Activated T-cell treated with anti-CD3 and anti-CD28 coated beads for 4 hours (primary cell): Measurements from ENCODE around the gene COQ8B.

Source experiments
- DNase-seq: peaks from one replicate; pipeline ENCODE4 v3.0.0-alpha.2; 2020

COQ8B gene

DNA sequence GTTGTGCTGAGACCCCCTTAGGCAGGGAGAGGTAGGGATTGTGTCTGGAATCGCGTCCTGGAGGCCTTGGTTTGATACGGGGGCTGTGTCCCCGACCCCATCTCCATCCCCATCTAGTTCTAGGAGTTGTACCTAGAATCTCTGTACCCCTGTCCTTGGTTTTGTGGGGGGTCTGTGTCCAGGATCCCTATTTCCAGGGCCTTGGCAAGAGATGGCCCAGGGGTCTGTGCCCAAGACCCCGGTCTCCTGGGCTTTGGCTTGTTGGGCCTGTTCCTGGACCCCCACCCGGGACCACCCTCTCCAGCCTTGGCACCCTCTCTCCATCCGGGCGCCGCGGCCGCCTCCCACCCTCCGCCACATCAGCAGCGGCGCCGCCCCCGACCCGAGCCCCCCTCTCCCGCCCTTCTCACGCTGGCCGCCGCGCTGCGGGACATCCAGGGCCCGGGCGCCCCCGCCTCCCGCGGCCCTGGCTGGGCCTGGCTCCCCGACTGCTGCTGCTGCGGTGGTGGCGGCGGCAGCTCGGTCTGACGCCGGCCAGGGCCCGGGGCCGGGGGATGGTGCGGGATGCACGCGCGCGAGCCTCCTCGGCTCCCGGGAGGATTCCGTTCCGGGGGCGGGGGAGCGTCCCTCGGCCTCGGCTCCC lies 26.5 kb downstream of the COQ8B start, which contains the start of gene NUMBL:
Gene NUMBL (minus strand): TSS at position 602 of the 643 bp plus-strand sequence. CDS start 168 bp downstream, at position 434.
- no peak for DNase-seq

DNA sequence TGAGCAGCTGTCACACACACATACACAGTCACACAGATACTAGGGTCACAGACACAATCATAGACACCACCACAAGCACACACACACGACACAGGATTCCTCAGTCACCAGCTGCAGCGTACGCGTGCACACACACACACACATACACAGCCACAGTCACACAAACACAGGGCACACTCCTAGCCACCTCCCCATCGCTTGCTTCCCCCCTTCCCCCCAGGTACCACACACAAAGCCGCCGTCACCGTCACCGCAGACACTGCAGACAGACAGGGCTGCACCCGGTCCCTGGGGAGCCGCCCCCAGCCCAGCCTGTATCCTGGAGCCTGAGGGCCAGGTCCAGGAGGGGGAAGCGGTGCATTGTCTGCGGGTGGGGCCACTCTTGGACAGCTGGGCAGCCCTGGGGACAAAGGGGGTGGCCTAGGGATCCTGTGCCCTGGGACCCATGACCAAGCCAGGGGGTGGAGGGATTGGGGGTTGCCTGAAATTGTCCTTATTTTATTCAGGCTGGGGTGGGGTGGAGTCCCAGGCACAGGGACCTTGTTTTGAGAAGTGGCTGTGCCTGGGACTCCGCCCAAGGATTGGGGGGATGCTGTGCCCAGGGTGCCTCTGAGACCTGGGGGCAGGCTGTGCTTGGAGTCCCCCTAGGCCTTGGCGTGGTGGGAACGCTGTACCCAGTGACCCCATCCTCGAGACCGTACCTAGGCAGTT lies 27.2 kb downstream of the COQ8B start:
- DNase-seq, result no peak

DNA sequence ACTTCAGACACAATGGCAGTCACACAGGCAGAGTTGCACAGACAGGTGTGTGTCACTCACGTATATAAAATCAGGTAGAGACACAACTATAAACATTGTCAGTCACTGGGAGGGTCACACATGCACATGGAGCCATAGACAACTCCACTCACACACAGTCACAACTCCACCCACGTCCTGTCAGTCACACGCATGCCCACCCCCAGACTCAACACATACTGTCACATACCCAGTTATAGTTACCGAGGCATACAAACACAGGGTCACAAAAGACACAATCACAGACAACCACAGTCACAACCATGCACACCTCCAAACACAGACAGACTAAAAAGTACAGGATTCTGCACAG lies 27.7 kb downstream of the COQ8B start:
- no peak for DNase-seq

DNA sequence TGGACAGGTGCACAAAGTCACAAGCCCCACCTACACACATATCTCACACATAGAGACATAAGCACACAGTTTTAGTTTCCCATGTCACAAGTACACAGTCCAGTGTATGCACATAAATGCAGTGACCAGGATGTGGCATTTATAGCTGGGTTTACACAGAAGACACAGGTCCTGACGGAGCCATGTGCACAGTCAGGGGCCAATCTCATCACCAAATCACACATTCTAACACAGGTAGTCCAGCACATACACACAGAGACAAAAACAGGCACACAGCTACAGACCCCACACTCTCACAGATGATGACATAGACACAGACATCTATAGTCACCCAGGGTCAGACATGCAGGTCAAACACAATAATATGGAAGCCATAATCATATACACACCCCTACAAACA lies 28.4 kb downstream of the COQ8B start:
- no peak for DNase-seq

DNA sequence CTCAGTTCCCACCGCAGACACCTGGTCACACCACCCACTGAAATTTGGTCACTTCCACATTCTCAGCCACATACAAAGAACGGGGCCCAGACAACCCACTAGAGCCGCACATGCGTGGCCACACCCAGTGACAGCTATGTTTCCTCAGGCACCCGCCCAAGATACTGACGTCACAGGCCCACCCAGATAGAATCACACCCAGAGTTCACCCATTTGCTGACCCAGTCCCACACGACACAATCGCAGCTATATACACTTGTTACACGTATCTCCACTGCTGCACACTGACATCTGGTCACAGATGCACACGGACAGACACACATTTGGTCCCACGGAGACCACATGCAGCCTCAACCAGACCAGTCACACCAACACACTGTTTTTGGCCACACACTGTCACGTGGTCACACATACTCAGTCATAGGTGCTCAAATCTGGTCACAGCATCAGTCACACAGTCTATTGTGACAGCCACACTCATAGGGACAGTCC lies 29.1 kb downstream of the COQ8B start:
- no peak for DNase-seq

DNA sequence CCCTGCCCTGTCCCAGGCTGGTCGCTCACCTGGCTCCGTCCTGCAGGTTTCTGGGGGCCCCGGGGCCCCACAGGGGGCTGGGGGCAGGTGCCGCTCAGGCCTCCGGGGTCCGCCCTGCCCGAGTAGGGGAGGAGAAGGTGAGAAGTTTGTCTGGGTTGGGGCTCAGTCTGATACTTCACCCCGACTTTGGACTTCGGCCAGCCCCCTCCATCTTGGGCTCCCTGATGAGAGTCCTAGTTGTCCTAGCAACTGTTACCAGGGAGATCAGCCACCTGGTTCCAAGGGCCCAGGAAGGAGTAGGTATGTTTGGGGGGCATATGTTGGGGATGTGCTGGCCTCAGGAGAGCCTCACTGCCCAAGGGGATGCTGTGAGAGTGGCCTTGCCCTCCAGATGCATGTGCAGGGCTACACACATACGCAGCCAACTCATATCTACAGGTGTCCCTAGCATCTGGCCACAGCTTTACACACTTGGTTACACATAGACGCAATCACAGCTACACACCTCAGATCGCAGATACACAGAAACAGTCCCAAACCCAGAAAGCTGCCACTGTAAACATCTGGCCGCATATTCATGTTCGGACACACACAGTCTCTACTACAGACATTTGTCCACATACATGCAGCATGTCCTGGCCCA lies 29.7 kb downstream of the COQ8B start:
- DNase-seq, result no peak

DNA sequence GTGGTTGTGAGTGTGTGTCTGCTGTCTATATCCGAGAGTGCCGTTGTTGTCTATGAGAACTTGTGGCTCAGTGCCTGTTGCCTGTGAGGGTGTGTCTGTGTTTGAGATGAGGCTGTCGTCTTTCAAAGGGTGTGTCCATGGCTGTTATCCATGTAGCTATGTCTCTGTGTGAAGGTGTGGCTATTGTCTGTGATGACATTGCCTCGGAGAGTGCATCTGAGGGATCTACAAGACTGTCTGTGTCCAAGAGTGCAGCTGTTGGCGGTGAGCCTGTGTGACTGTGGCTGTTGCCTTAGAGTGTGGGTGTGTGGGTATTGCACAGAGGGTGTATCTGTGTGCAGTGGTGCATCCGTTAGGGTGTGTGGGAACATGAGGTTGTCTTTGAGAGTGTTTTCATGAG lies 31.1 kb downstream of the COQ8B start:
- DNase-seq, result no peak

DNA sequence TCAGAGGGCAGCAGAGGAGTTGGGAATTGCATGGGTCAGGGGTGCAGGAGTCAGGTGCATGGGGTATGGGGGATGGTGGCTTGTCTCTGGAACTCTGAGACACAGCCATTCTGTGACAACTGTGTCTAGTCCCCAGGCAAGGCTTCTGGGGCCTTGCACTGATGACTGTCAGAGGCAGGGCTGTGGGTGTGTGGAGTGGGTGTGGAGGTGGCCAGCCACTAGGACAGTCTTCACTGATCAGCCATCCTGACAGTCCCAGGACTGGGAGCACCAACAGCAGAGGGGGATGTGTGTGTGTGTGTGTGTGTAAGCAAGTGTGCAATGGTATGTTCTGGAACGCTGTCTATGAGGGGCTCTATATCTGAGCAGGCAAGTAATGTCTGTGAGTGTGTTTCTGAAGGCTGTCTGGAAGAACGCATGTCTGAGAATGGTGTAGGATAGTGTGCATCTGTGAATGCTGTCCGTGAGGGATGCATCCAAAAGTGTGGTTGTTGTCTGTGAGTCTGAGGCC lies 31.6 kb downstream of the COQ8B start:
- DNase-seq, result no peak

DNA sequence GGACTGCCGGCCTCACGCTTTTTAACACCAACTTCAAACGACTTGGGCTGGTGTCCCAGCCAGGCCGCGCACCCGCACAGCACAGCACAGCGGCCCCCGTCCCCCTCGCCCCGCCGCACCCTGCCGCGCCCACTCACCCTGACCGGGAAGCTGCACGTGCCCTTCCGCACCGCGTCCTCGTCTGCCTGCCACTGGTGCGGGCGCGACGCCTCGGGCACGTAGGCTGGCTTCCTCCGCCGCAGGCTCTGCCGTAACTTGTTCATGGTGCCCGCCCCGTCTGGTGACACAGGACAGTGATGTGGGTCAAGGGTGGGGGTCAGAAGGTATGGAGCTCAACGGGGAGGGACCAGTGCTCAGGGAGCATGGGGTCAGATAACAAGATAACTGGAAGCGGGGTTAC lies 32.4 kb downstream of the COQ8B start:
- no peak for DNase-seq

DNA sequence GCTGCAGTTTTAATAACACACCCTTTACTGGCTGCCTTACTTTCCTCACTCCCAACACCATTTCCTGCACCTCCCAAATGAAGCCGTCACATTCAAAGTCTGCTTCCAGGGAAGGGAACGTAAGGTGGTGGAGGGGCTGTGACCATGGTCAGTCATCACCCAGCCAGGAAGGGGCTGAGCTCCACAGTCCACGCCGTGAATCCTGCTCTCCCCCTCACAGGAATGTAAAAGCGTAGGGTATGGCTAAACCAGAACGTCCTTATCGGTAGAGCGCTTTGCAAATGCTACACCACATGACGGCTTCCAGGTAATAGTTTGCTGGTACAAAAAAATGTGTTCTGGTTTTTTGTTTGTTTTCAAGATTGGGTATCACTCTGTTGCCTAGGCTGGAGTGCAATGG lies 33.2 kb downstream of the COQ8B start:
- no peak for DNase-seq

DNA sequence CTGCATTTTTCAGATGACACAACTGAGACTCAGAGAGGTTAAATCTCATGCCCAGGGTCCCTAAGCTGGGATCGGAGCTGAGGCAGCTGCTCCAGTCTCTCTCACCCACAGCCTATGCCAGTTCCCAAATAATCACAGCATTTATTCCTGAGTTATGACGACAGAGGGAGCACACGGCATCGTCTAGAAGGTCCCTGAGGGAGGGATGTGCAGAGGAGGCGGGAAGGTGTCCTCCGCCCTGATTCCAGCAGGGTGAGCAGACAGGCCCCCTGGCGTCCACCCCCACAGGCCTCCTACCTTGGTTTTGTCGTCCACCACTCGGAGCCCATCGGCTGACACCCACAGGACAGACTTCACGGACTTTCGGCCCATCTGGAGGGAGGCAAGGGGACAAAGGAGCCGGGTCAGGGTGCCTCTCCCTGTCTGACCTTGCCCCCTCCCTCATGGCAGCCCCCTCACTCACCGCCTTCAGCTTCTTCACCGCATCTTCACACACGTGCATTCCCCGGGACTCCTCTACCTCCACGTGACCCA lies 34.2 kb downstream of the COQ8B start:
- no peak for DNase-seq

DNA sequence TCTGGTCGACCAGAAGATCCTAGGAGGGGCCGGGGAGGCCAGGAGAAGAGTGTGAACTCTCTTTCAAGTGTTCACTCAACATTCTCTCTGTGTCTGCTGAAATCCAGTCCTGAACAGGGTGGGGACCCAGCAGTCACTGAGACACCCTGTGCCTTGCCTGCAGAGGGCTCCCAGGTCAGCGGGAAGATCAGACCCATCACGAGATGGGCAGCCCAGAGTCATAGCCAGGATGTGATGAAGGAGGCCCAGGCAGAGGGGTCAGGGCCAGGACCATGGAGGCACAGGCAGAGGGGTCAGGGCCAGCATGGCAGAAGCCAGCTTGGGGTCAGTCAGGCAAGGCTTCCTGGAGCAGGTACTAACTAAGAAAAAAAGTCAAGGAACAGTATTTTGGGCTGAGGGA lies 35.6 kb downstream of the COQ8B start:
- no peak for DNase-seq

DNA sequence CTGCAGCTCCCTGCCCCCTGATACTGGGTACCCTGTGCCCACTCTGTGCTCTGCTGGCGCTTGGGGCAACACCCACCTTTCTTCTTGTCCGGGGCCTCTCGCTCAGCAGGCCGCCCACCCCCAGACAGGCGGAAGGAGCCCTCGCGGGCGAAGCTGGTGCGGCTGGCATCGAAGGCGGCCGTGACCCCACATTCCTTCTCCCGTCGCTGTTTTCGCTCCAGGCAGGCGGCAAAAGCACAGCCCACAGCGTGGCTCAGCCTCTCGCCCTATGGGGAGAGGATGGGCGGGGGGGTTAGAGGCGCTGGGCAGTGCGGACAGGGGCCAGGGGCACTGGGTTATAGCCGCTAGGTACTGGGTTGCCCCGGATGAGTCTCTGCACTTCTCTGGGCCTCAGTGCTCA lies 39.5 kb downstream of the COQ8B start:
- DNase-seq, result no peak

DNA sequence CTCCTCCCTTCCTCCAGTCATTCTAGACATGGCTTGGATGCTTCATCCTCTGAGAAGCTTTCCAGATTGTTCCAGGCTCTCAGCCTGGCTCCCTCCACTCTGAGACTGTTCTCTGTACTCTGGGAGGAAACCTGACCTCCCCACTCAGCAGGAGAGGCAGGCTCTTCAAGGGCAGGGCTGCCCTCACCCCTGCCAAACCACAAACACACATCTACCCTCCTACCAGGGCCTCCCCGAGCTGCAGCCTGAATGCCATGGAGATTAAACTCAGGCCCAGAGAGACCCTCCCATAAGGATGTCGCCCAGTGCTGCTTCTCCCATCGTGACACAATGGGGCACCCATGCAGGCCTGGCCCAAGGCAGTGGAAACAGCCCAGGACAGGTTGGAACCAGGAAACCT lies 42.4 kb downstream of the COQ8B start:
- no peak for DNase-seq

DNA sequence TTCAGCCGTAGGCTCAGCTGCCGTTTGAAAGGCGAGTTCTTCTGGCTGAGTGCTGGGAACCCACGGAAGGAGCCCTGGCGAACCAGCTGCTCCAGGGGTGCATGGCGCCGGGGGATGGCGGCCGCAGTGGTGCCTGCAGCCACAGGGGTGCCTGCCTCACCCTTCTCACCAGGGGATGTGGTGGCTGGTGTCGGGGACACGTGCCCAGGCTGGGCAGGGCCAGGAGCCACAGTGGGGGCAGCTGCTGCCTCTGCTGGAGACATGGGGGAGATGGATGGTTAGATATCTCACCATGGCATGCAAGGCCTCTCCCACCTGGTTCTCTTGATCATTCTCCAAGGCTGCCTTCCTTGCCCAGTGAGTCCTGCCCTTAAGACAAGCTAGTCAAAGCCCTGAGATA lies 43.3 kb downstream of the COQ8B start:
- no peak for DNase-seq

DNA sequence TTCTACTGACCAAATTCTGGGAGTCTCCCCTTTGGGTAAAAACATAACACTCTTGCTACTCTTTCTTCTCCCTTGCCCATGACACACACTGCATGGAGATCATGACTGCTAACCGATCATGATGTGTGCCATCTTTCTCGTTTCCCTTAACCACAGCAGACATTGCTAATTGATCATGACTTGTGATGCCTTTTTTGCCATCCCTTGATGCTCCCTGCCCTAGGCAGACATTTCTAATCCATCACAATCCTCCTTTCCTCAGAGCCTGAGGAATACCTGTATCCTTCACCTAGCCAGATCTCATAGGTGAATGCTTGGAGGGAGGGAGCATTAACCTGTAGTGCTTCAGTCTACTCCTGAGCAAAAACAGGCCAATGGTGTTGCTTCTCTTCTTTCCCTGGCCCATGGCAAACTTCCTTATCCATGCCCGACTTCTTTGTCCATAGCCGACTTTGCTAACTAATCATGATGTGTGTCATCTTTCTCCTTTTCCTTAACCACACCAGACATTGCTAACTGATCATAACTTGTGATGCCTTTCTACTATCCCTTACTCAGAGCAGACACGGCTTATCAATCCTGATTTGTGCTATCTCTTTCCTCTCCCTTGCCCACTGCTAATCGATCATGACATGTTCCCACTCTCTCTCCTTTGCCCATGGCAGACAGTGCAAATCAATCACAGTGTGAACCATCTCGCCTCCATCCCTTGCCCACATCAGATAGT lies 44.0 kb downstream of the COQ8B start:
- DNase-seq, result no peak

DNA sequence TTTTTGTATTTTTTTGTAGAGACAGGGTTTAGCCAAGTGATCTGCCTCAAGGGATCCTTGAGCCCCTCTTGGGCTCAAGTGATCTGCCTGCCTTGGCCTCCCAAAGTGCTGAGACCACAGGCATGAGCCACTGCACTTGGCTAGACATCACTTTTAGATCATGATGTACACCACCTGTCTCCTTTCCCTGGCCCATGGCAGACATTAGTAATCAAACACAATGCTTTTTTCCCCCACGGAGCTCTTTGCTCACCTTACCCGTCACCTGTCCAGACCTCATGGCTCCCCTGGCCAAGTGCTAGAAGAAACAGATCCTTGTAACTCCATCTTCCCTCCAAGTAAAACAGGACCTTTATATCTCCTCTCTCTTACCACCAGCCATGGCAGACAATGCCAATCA lies 44.6 kb downstream of the COQ8B start:
- no peak for DNase-seq

DNA sequence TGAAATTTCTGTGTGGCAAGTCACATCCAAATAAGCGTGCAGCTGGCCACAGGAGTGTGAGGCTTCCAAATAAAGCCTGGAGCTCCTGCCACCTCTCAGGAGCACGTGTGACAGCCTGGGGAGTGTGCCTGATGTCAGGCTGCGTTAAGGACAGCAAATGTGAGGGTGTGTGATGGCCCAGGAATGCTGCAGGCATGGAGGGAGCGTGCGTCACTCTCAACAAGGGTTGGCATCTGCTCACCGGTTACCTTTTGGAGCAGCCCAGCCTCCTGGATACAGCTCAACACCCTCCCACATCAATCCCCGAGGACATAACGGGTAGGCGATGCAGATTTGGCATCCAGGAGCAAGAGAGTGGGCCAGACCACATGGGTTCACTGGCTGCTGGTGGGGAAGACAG lies 45.3 kb downstream of the COQ8B start:
- DNase-seq, result no peak

DNA sequence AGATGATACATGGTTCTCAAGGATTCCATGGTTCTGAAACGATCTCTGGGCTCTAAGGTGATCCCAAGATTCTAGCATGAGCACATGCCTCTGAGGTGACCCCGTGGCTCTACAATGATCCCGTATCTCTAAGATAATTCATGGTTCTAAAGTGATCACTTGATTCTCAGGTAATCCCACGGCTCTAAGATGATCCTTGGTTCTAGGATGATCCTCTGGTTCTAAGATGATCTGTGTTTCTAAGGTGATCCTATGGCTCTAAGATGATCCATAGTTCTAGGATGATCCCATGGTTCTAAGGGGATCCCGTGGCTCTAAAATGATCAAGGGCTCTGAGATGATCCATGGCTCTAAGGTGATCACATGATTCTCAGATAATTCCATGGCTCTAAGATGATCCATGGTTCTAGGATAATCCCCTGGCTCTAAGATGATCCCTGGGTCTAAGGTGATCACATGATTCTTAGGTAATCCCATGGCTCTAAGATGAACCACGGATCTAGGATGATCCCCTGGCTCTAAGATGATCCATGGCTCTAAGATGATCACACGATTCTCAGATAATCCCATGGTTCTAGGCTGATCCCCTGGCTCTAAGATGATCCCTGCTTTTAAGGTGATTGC lies 47.6 kb downstream of the COQ8B start:
- no peak for DNase-seq

DNA sequence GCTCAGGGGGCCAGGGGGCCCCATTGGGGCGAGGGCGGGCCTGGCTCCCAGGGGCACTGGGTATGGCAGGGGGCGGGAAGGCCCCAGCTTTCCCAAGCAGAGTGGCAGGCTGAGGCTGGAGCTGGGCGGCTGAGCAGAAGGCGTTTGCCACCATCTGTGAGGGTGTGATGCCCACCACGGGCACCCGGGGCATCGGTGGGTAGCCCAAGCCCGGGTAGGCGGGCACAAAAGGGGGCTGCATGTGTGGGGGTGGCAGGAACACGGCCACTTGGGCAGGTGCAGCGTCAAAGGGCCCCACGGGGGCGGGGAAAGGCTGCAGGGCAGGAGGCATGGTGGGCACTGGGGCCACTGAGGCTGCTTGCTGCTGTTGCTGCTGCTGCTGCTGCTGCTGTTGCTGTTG lies 49.1 kb downstream of the COQ8B start:
- no peak for DNase-seq

DNA sequence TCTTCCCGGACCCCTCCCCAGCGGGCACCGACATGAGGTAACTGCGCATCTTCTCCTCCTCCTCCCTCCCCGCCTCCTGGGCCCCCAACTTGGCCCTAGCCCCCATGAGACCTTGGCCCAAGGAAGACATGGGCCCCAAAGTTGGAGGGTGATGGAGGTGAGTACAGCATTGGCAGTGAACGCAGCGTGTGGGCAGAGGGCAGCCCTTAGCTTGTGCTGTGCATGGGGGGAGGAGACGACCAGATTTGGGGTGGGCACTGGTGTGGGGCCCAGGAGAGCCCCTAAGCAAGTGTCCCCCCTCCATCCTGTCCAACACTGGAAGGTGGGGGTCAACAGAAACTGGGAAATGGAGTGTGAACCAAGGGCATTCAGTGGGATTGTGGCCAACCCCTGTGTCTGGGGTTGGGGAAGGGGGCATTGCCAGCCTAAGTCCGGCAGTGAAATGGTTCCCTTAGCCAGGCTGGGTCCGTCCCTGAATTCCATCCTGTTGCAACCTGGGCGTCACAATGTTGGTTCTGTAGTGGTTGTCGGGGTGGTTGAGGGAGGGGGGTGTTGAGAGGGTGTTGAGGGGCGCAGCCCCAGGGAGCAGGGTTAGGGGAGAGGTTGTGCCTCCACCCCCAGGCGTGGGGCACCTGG lies 49.8 kb downstream of the COQ8B start:
- DNase-seq, result no peak
